Sigmoid colon (tissue), 3 donors: ENCODE measurements around the gene GPR26.

Source experiments
- CTCF ChIP-seq, 4 experiments: fragments of 450-650 bp in 3 of 4; fragments of 200-600 bp in 1 of 4; IDR thresholded peaks; one replicate each; pipeline ENCODE4 v1.5.1; 2016 to 2019; ENCODE audit warnings: antibody characterized with exemption in 4 of 4, mild to moderate bottlenecking in 3 of 4, moderate library complexity in 2 of 4
- POLR2A ChIP-seq, 2 donors: fragments of 450-650 bp; IDR thresholded peaks; one replicate each; pipeline ENCODE4 v1.6.1; 2016; ENCODE audit warnings: antibody characterized with exemption in 2 of 2, mild to moderate bottlenecking in 2 of 2, moderate library complexity in 2 of 2

GRCh38 chr10:123642697-123643096, 23.5 kb upstream of the GPR26 start:
- no peak for TF ChIP-seq CTCF (IDR thresholded peaks at IDR 0.05)
- TF ChIP-seq POLR2A (IDR thresholded peaks at IDR 0.05), result no peak
